Testis (tissue), 2 donors: Measurements from ENCODE around the gene ZNF605.
"Not testable (repeated sequence)": the region's sequence is repeated elsewhere in the genome, so short reads cannot be mapped to it uniquely, and the experiment has no call there.

Source experiments
- CTCF ChIP-seq, 3 experiments: fragments of 450-650 bp in 2 of 3; fragments of 200-600 bp in 1 of 3; sonication (generic) in 1 of 3; IDR thresholded peaks; one replicate each; pipeline ENCODE4 v1.5.1; 2016 to 2019; ENCODE audit warnings: antibody characterized with exemption in 3 of 3, mild to moderate bottlenecking in 2 of 3, moderate library complexity in 1 of 3
- POLR2A ChIP-seq: fragments of 450-650 bp; IDR thresholded peaks from one replicate; pipeline ENCODE4 v1.6.1; 2017; ENCODE audit warnings: antibody characterized with exemption, mild to moderate bottlenecking, moderate library complexity

- peak in 1 of 3 experiments; percentile 38 for TF ChIP-seq CTCF (IDR thresholded peaks at IDR 0.05)
- TF ChIP-seq POLR2A = not testable (repeated sequence)
These were observed 7.8 kb upstream of the ZNF605 start for GRCh38 chr12:132963947-132964346.
